ENCODE data around the gene CA11.

DNA sequence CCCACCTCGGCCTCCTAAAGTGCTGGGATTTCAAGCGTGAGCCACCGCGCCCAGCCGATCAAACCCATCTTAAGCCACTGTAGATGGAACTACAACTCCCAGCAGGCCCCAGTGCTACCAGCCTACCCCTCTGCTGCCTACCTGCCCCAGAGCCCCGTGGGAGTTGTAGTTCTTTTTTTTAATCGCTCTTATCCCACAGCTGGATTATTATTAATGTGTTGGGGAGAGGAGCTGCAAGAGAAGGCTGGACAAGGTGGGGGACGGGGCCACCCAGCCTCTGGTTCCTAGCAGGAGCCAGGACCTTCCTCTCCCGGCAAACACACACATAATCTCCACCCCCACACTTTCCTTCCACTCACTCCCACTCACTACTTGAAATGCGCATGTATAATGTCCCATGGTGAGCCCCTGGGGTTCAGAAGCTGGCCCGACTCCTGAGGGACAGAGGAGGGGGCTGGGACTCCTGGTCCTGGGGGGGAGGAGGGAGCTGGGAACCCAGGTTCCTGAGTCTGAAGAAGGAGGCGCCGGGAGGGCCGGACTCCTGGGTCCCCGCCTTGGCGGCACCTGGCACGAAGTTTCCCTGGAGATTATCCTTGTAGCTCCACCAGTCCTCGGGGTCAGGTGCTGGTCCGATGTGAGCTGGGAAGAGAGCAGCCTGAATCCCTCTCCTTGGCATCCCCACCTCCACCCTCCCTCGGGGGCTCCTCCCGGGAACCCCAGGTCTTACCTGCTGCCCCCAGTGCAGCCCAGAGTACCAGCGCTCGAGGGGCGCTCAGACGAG, 958 bp downstream of the CA11 start:
- TF ChIP-seq CTCF (IDR thresholded peaks at IDR 0.05) = no peak
- TF ChIP-seq EZH2phosphoT487 (IDR thresholded peaks at IDR 0.05) = no peak

Data from neural progenitor cell (in vitro differentiated cells).